AG04450 (cell line): ENCODE data around the gene CARNS1. TPM values are rescaled to one million over a fixed set of nuclear protein-coding genes. Genes with fewer than 3 reads are reported as not detected.
"Not testable (repeated sequence)": the region's sequence is repeated elsewhere in the genome, so short reads cannot be mapped to it uniquely, and the experiment has no call there.

Experiments
- CTCF ChIA-PET: fragments of 300-600, 350-600 bp; formaldehyde crosslinking; extraction: SDS; loops from one replicate; lab custom pipeline; 2022; ENCODE audit warnings: antibody characterized with exemption, inconsistent platforms; lab: Charles Lee
- POLR2A ChIA-PET: fragments of 350-600 bp; formaldehyde crosslinking; extraction: SDS; loops from one replicate; lab custom pipeline; 2021; ENCODE audit warnings: antibody characterized with exemption, inconsistent platforms; lab: Yijun Ruan, JAX
- DNase-seq: peaks from one replicate; pipeline ENCODE4 v3.0.0-alpha.2; 2011; ENCODE audit warnings: low read depth, low spot score
- H3K27ac ChIP-seq: one replicate; pipeline ENCODE4 v1.5.1; 2012; ENCODE audit warnings: low read depth, low read length, control low read depth
- H3K27me3 ChIP-seq: one replicate; pipeline ENCODE4 v1.6.0; 2012; ENCODE audit warnings: low read length; ENCODE audit not compliant: control insufficient read depth, insufficient read depth
- H3K4me3 ChIP-seq: 2 replicates; pipeline ENCODE4 v1.5.1; 2011; ENCODE audit warnings: mild to moderate bottlenecking, low read depth, low read length, control low read depth
- H3K9me3 ChIP-seq: 2 replicates; pipeline ENCODE4 v1.5.1; 2012; ENCODE audit warnings: low read length; ENCODE audit not compliant: control insufficient read depth, insufficient read depth
- polyA plus RNA-seq: library from polyadenylated mRNA; depleted of rRNA; stranded (reverse); fragments of >200 nt; gene quantifications from 2 replicates; pipeline ENCODE4 v1.2.3, GENCODE V29; 2011
- TF ChIP-seq, protein P1 (sequence below): IDR thresholded peaks from 2 replicates; pipeline ENCODE4 v1.5.1; 2011; ENCODE audit warnings: low read depth, low read length, control low read depth, inconsistent platforms

CARNS1 gene
- polyA plus RNA-seq, 1 experiment, result 0.09 TPM

DNA sequence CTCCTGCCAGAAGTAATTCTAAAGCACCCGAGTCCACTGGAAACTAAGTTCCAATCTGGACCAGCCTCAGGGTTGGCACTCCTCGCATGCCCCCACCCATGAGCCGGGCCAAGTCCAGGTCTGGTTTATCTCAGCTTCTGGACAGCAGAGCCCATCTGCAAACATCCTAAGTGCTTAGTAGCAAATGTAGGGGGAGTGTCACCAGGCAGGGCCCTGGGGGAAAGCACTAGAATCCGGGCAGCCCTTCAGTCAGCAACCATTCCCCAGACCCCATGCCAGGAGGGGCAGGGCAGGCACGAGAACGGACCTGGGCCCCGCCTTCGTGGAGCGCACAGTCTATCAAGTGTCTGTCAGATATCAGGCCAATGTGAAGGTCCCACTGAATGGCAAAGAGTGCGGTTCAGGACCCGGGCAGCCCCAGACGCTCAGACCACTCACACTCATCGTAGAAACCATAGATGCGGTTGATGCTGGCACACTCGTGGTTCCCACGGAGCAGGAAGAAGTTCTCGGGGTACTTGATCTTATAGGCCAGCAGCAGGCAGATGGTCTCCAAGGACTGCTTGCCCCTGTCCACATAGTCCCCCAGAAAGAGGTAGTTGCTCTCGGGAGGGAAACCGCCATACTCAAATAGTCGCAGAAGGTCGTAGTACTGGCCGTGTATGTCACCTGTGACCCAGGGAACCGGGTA is 15.1 kb upstream of the CARNS1 start:
- ChIA-PET CTCF (interaction anchor here (1.0 to 3.1 kb wide), 7 partner anchors 9 to 68 kb away, joined by 3 to 23 read pairs (median 9); partner anchors contain the start of genes POLD4, RAD9A, RPS6KB2 and TMEM134), POLR2A (interaction anchor here (0.6 to 2.5 kb wide), 3 partner anchors 8 to 28 kb away, joined by 3 to 30 read pairs (median 5); partner anchors contain the start of genes CLCF1, RAD9A and RPS6KB2)
- Histone ChIP-seq H3K9me3 (peaks cover 3% of the 10 kb centered on the region; the same call in 1 of the 2 replicates), H3K27me3 (no peaks in the 10 kb centered on the region), H3K4me3 (peak overlapping the region; percentile 91), H3K27ac (no peak overlapping the region)
- TF ChIP-seq, protein P1, sequence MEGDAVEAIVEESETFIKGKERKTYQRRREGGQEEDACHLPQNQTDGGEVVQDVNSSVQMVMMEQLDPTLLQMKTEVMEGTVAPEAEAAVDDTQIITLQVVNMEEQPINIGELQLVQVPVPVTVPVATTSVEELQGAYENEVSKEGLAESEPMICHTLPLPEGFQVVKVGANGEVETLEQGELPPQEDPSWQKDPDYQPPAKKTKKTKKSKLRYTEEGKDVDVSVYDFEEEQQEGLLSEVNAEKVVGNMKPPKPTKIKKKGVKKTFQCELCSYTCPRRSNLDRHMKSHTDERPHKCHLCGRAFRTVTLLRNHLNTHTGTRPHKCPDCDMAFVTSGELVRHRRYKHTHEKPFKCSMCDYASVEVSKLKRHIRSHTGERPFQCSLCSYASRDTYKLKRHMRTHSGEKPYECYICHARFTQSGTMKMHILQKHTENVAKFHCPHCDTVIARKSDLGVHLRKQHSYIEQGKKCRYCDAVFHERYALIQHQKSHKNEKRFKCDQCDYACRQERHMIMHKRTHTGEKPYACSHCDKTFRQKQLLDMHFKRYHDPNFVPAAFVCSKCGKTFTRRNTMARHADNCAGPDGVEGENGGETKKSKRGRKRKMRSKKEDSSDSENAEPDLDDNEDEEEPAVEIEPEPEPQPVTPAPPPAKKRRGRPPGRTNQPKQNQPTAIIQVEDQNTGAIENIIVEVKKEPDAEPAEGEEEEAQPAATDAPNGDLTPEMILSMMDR, result no peak
- DNase-seq, result no peak

DNA sequence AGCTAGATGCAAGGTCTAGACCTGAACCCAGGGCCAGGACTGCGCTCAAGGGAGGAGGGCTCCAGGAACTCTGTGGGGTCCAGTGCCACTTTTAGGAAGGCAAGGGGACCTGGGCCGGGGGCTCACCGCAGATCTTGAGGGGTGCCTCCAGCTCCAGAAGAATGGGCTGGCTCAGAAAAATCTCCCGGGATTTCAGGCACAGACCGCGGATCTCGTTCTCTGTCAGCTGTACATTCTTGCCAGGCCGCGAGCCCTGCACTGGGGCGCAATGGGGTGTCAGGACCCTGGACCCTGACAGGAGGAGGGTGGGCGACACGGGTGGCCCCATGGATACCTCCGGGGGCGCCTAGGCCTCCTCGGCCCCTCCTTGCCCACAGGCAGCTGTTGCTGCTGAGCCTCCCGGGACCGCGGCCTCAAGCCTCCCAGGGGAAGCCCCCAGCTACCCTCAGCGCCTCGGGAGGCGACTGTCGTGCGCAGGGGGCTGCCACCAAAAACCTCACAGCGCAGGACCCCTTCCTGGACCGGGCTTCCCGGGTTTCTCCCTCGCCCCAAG is 14.5 kb upstream of the CARNS1 start:
- TF ChIP-seq, protein P1, result no peak
- CTCF ChIA-PET, result interaction anchor here (0.6 to 3.1 kb wide), 28 partner anchors 10 to 208 kb away, joined by 3 to 23 read pairs (median 6); partner anchors contain the start of genes AIP, POLD4, PTPRCAP and RAD9A

DNA sequence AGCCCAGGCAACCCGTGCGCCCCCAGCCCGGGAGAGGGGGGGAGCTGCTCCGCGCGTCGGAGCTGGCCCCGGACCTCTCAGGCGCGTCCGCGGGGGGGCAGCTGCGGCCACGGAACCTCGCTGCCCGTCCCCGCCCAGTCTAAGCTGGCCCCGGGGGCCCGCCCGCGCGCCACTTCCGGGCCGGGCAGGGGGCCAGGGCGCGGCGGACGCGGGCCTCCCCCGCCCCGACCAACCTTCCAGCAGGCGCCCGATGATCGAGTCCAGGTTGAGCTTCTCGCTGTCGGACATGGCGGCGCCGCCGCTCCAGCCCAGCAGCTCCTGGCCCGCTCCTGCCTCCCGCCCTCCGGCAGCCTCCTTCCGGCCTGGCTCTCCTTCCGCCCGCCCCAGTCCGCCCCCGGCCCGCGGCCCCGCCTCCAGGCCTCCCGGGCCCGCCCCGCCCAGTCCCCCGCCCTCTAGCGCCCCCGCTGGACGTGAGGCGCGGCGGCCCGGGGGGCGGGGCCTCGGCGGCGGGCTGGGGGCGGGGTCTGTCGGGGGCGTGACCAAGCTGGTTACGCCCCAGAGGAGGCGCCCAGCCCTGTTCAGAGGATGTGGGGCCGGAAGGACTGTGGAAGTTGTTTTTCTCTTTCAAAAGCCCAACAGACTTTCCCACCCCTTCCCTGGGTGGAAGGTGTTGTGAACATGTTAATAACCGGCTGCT is 13.8 kb upstream of the CARNS1 start, which contains the start of gene PPP1CA:
Gene PPP1CA, minus strand, starts transcription at position 364 of the 697 bp plus-strand sequence. Its CDS starts 76 bp downstream, at position 288.
- H3K9me3 ChIP-seq, result peaks cover 3% of the 10 kb centered on the region; the same call in 1 of the 2 replicates
- POLR2A ChIA-PET, result interaction anchor here (0.7 to 2.5 kb wide), 16 partner anchors 10 to 182 kb away, joined by 3 to 30 read pairs (median 4); partner anchors contain the start of genes AIP, CLCF1, GSTP1 and POLD4
- H3K27ac ChIP-seq, result peak within 1 kb of the TSS; percentile 82
- peak; percentile 65 for DNase-seq
- peak within 1 kb of the TSS; percentile 91 for H3K4me3 ChIP-seq
- no peaks in the 10 kb centered on the region for H3K27me3 ChIP-seq
- CTCF ChIA-PET, result interaction anchor here (0.6 to 3.1 kb wide), 36 partner anchors 9 to 207 kb away, joined by 3 to 23 read pairs (median 4); partner anchors contain the start of genes AIP, CDK2AP2, POLD4 and PTPRCAP
- TF ChIP-seq, protein P1, result 0 out of 2 replicates have a peak, but pooled peaks have one; percentile 7

More for the DNA sequence above, 14.5 kb upstream of the CARNS1 start:
- DNase-seq, result no peak
- POLR2A ChIA-PET, result interaction anchor here (0.6 to 2.5 kb wide), 15 partner anchors 9 to 182 kb away, joined by 3 to 30 read pairs (median 4); partner anchors contain the start of genes AIP, CLCF1, GSTP1 and POLD4
- Histone ChIP-seq H3K27ac (peak overlapping the region; percentile 73), H3K4me3 (peak overlapping the region; percentile 91), H3K9me3 (peaks cover 3% of the 10 kb centered on the region; the same call in 1 of the 2 replicates), H3K27me3 (no peaks in the 10 kb centered on the region)

DNA sequence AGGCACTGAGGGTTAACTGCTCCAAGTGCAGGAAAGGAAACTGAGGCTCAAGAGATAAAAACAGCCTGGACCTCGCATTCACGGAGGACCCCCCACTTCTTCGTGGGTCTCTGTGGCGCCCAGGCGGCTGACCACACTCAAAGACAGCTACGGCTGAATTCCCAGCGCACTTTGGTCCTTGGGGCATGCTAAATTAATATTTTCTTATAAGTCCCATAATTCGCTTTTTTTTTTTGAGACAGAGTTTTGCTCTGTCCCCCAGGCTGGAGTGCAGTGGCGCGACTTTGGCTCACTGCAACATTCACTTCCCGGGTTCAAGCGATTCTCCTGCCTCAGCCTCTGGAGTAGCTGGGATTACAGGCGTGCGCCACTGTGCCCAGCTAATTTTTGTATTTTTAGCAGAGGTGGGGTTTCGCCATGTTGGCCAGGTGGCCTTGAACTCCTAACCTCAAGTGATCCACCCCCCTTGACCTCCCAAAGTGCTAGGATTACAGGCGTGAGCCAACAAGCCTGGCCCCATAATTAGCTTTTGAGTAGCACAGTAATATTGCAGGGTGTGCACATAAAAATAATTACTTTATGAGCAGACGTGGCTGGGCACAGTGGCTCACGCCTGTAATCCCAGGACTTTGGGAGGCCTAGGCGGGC is 13.2 kb upstream of the CARNS1 start:
- not testable (repeated sequence) for H3K27me3 ChIP-seq, DNase-seq, H3K9me3 ChIP-seq
- CTCF ChIA-PET, result interaction anchor here (0.6 to 3.1 kb wide), 26 partner anchors 9 to 105 kb away, joined by 3 to 23 read pairs (median 6); partner anchors contain the start of genes AIP, CDK2AP2, POLD4 and RAD9A
- Histone ChIP-seq H3K27ac (peak overlapping the region; percentile 82), H3K4me3 (peak overlapping the region; percentile 56)
- POLR2A ChIA-PET, result interaction anchor here (0.7 to 2.5 kb wide), 10 partner anchors 9 to 181 kb away, joined by 3 to 30 read pairs (median 6); partner anchors contain the start of genes GSTP1, POLD4, RAD9A and RPS6KB2

DNA sequence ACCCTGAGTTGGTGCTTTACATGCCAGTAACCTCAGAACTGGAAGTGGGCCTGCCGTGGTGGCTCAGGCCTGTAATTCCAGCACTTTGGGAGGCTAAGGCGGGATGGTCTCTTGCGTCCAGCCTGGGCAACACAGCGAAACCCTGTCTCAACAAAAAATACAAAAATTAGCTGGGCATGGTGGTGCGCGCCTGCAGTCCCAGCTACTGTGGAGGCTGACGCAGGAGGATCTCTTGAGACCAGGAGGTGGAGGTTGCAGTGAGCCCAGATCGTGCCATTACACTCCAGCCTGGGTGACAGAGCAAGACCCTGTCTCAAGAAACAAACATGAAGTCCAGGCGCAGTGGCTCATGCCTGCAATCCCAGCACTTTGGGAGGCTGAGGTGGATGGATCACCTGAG is 12.4 kb upstream of the CARNS1 start:
- not testable (repeated sequence) for H3K4me3 ChIP-seq, H3K27ac ChIP-seq, H3K9me3 ChIP-seq, DNase-seq, H3K27me3 ChIP-seq
- ChIA-PET CTCF (interaction anchor here (1.9 to 3.1 kb wide), 2 partner anchors 51 to 80 kb away, joined by 8 to 23 read pairs; partner anchors contain the start of genes AIP and POLD4), POLR2A (interaction anchor here (0.7 kb wide), 1 partner anchor 36 kb away, joined by 5 read pairs; no protein-coding TSS in a partner anchor)
